ENCODE data around the gene QRICH2.

DNA sequence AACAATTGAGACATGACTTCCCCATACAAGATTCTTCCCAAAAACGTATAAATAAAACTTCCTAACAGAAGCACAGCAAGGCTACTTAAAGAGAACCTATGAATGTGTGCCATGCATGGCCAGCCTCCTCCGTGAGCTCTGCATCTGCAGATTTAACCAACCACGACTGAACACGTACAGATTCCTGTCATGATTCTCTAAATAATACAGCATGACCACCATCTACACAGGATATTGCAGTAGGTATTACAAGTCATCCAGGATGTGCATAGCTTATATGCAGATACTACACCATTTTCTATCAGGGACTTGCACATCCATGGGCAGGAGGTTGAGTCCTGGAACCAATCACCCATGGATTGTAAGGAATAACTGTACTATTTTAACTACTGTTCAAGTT lies 1.4 kb upstream of the QRICH2 start:
- TF ChIP-seq RFX5 (IDR thresholded peaks at IDR 0.05; ENCODE audit: low read depth, low read length) (no peak), POLR2A (IDR thresholded peaks at IDR 0.05; ENCODE audit: low read depth, low read length) (no peak), CEBPB (IDR thresholded peaks at IDR 0.05; ENCODE audit: low read depth, low read length) (no peak), MAZ (IDR thresholded peaks at IDR 0.05; ENCODE audit: borderline replicate concordance, low read depth, low read length) (no peak), MAFK (IDR thresholded peaks at IDR 0.05; ENCODE audit: low read depth, low read length) (no peak), RCOR1 (IDR thresholded peaks at IDR 0.05; ENCODE audit: insufficient replicate concordance, low read length) (no peak), MXI1 (IDR thresholded peaks at IDR 0.05; ENCODE audit: borderline replicate concordance, low read depth, low read length) (no peak)
- TF ChIP-seq, protein P1, sequence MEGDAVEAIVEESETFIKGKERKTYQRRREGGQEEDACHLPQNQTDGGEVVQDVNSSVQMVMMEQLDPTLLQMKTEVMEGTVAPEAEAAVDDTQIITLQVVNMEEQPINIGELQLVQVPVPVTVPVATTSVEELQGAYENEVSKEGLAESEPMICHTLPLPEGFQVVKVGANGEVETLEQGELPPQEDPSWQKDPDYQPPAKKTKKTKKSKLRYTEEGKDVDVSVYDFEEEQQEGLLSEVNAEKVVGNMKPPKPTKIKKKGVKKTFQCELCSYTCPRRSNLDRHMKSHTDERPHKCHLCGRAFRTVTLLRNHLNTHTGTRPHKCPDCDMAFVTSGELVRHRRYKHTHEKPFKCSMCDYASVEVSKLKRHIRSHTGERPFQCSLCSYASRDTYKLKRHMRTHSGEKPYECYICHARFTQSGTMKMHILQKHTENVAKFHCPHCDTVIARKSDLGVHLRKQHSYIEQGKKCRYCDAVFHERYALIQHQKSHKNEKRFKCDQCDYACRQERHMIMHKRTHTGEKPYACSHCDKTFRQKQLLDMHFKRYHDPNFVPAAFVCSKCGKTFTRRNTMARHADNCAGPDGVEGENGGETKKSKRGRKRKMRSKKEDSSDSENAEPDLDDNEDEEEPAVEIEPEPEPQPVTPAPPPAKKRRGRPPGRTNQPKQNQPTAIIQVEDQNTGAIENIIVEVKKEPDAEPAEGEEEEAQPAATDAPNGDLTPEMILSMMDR (conservative IDR thresholded peaks at IDR 0.05; ENCODE audit: low read depth, low read length): no peak
- TF ChIP-seq, protein P2, sequence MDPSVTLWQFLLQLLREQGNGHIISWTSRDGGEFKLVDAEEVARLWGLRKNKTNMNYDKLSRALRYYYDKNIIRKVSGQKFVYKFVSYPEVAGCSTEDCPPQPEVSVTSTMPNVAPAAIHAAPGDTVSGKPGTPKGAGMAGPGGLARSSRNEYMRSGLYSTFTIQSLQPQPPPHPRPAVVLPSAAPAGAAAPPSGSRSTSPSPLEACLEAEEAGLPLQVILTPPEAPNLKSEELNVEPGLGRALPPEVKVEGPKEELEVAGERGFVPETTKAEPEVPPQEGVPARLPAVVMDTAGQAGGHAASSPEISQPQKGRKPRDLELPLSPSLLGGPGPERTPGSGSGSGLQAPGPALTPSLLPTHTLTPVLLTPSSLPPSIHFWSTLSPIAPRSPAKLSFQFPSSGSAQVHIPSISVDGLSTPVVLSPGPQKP (IDR thresholded peaks at IDR 0.05; ENCODE audit: borderline replicate concordance, low read depth, low read length): no peak
- TF ChIP-seq, protein P3, sequence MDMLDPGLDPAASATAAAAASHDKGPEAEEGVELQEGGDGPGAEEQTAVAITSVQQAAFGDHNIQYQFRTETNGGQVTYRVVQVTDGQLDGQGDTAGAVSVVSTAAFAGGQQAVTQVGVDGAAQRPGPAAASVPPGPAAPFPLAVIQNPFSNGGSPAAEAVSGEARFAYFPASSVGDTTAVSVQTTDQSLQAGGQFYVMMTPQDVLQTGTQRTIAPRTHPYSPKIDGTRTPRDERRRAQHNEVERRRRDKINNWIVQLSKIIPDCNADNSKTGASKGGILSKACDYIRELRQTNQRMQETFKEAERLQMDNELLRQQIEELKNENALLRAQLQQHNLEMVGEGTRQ (IDR thresholded peaks at IDR 0.05; ENCODE audit: low read depth, low read length): no peak
